ENCODE results near the gene IGFL2.
"Not testable (repeated sequence)": the region's sequence is repeated elsewhere in the genome, so short reads cannot be mapped to it uniquely, and the experiment has no call there.

IGFL2 gene

DNA sequence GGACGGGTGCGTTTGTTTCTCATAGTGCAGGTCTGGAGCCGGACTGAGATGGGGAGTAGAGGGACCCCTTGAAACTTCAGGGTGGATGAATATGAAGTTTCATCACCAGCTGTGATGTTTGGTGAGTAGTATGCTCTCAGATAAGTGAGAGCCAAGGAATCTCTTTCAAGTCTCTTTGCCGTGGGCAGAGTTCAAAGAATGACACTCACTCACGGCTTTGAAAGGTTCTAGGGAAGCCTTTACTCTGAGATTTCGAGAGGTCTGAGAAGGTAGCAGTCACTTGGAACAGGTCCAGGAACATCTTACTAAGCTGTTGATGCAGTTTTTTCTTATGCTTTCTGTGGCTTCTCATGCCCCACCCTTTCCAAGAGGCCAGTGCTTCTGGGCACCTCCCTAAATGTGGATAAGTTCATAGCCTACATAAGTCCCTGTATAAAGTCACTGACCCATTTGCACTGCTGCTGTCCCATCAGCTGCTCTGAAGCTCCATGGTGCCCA, at the start of gene IGFL2:
TSS of gene IGFL2 (plus strand) at position 448 of the 498 bp plus-strand sequence. CDS start at position 489, 41 bp downstream.
- no peak for DNase-seq

- DNase-seq, result no peak
Observed at GRCh38 chr19:46100344-46100743, 47.7 kb upstream of the IGFL2 start.

DNA sequence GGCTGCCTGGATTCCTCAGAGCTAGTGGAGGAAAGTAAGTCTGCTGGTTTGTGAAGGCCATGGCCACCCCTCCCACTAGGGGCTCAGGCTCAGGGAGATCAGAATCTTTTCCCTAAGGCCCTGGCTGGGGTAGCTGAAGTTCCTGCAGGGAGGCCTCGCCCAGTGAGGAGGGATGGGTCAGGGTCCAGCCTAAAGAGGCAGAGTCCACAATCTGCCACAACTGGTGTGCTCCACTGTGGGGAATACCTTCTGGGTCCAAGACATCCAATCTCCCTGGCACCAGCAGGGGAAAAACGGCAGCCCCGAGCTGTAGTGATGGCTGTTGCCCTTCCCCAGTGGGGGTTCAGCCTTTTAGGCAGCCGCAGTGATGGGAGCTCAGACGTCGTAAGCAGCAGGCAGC, 46.7 kb upstream of the IGFL2 start:
- no peak for DNase-seq

GRCh38 chr19:46102333-46102732, 45.7 kb upstream of the IGFL2 start:
- not testable (repeated sequence) for DNase-seq

DNA sequence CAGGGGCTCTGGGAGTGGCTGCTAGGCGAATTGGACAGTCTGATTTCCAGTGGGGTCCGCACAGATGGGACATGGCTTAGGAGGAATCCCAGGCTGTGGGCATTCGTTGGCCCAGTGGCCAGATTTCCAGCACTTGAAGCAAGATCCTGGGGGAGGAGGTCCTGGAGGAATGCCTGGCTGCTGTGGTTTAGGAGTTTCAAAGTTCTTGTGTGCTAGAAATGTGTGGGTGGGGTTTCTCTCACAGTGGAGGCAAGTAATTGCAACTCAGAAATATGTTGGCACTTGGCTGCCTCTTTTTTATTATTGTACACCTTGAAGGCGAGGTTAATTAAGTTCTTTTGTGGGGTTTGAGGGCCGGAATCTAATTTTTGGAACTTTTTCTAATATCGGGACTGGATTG, 40.7 kb upstream of the IGFL2 start:
- DNase-seq, result no peak

DNA sequence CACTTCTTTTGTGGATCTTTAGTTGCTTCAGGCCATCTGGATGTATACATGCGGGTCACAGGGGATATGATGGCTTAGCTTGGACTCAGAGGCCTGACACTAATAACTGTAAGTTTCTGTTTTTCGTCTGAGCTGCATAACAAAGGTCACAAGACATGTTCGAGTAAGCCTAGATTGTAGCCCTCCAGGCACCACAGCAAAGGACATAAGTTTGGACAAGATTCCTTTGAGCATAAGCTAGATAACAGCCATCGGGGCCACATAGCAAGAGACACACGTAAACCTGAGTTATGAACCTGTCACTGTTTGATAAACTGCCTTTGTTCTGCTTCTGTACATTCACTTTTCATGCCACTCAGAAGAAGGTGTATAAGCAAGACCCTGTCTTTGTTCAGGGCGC, 38.2 kb upstream of the IGFL2 start:
- DNase-seq, result no peak

GRCh38 chr19:46111376-46111775, 36.7 kb upstream of the IGFL2 start:
- no peak for DNase-seq

DNA sequence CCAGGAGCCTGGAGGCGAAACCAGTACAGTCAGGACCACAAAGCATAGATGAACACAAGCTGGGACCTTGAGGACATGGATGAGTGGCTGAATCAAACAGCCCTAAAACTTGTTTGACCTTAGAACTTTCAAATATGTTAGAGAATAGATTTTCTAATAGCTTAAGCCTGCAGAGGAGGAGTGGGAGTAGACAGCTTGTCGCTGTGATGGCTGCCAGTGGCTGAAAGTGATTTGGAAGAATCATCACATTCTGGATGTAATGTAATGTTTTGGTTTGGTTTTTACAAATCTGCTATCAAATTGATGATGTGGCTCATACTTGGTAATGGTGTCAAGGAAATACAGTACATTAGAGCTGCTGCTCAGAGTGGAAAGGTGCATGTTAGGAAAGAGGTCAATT, 35.5 kb upstream of the IGFL2 start:
- no peak for DNase-seq

- no peak for DNase-seq
Observed at GRCh38 chr19:46113726-46114125, 34.3 kb upstream of the IGFL2 start.

DNA sequence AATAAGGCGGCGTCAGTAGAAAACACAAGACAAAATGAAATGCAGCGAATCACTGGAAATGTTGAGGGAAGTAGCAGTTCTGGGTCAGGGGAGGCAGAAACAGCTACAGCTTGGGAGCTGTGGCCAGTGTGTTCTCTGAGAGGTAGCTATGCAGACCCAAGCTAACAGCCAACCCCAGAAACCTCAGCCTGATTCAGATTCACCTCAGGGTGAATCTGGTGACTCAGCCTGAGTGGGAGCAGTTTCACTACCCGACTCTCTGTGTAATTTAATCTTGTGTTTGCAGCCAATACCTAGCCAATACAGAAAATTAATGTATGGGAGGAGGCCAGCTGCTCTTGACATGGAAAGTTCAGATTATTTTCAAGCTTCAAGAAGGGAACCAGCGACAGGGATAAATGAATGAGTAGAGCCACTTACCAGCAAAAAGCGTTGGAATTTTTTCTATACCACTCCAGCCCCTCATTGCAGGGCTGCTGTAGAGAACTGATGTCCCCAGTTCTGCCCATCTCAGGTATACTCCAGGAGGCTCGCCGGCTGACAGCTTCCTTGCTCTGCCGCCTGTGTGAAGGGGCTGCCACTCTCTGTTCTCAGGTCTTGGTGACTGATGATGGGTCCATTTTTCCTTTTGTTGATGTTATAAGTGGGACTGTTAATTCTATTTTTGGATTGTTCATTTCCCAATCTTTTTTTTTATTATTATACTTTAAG, 32.5 kb upstream of the IGFL2 start:
- DNase-seq, result no peak

GRCh38 chr19:46116121-46116520, 31.9 kb upstream of the IGFL2 start:
- no peak for DNase-seq

DNA sequence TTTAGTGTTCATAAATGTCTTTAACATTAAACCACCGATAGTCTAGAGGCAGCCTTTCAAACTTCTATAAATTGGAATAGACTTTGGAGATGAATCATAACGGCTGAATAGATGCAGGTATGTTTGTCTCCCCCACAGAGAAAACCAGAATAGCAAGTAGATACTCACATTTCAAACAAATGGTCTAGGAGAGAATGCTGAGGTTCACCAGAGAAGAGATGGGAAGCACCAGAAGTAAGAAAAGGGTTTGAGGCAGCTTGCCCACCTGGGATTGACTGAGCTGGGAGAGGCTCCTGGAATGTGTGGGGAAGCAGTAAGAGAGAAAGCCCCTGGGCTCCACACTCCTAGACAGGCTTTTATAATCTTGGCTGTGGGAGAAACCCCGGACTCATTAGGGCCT, 29.9 kb upstream of the IGFL2 start:
- no peak for DNase-seq

- DNase-seq, result no peak
Observed at GRCh38 chr19:46124638-46125115, 23.4 kb upstream of the IGFL2 start, which contains the start of gene IGFL3. Gene IGFL3, minus strand, starts transcription at chr19:46124688. Its CDS starts 39 bp downstream, at chr19:46124649.

GRCh38 chr19:46125447-46125846, 22.6 kb upstream of the IGFL2 start:
- no peak for DNase-seq

DNA sequence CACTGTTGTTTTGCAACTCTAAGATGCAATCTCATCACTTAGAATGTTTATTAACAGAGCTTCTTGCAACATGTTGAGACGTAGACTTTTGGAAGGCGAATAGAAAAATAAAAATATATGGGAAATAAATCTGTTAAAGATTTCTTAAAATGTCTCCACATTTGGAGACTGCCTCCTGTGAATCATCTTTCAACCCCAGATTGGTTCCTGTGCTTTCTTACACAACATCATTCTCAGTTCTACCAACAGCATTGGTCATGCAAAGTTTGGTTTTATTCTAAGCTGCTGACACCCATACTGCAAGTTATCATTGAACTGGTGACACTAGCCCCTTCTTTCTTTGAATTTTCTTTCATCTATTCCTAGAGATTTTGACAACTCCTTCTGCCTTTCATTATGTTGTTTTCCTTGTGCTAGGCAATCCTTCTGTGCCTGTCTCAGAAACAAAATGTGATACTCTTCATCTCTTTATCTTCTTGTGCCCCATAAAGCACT, 21.9 kb upstream of the IGFL2 start:
- no peak for DNase-seq

- no peak for DNase-seq
Observed at GRCh38 chr19:46131485-46132143, 16.4 kb upstream of the IGFL2 start.

GRCh38 chr19:46132508-46133100, 15.4 kb upstream of the IGFL2 start:
- no peak for DNase-seq

GRCh38 chr19:46133101-46133627, 14.9 kb upstream of the IGFL2 start:
- peak; percentile 22 to 51 for DNase-seq

GRCh38 chr19:46133777-46134241, 14.2 kb upstream of the IGFL2 start:
- no peak for DNase-seq

- DNase-seq, result no peak
Observed at GRCh38 chr19:46134527-46134926, 13.5 kb upstream of the IGFL2 start.

- no peak for DNase-seq
Observed at GRCh38 chr19:46137915-46138473, 10.0 kb upstream of the IGFL2 start.

GRCh38 chr19:46141421-46141820, 6.6 kb upstream of the IGFL2 start:
- no peak for DNase-seq

- DNase-seq, result no peak
Observed at GRCh38 chr19:46142294-46142693, 5.7 kb upstream of the IGFL2 start.
